Eye (tissue), 1 donor: ENCODE results near the gene MYLK.
"Not testable (repeated sequence)": the region's sequence is repeated elsewhere in the genome, so short reads cannot be mapped to it uniquely, and the experiment has no call there.

Experiments used
- DNase-seq: peaks from one replicate; pipeline ENCODE4 v3.0.0-alpha.2; 2015

The MYLK gene

DNA sequence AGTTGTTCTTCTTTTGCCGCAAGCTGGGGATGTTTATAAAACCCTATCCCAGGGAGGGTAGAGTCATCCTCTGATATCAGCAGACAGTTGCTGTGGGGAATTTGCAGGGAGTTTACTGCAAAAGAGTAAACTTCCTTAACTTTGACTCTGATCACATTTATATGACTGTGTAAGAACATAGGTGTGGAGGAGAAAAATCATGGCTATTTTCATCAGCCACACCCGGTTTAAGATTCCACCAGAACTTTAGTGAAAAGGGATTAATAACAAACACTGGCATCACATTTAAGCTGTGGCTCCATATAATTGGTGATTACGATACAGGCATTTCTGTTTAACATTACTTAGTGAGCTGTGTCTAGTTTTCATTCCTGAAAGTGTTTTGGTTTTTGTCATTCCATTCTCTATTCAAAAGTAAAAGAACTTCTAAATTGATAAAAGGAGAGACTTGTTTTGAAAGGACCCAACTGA is 143.1 kb downstream of the MYLK start:
- DNase-seq: no peak

GRCh38 chr3:123740391-123740822 is 143.7 kb downstream of the MYLK start:
- no peak for DNase-seq

- no peak for DNase-seq
Measured at GRCh38 chr3:123739754-123740153, 144.4 kb downstream of the MYLK start.

- DNase-seq: no peak
Measured at GRCh38 chr3:123739106-123739505, 145.0 kb downstream of the MYLK start.

GRCh38 chr3:123738522-123738921 is 145.6 kb downstream of the MYLK start:
- DNase-seq: not testable (repeated sequence)

DNA sequence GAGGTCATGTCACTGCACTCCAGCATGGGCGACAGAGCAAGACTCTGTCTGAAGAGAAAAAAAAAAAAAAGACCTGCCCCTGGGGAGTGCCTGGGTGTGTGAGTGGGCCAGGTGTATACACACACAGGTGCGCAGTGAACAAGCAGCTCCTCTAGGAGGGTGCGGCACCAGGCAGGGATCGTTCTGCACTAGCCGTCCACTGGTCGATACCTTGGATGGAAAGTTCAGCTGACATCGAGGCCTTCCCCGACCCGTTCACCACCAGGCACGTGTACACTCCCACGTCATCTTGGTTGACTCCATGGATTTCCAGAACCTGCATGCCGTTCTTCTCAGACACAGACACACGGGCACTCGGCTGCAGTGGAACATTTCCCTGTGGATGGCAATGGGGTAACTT is 147.0 kb downstream of the MYLK start:
- DNase-seq: no peak

DNA sequence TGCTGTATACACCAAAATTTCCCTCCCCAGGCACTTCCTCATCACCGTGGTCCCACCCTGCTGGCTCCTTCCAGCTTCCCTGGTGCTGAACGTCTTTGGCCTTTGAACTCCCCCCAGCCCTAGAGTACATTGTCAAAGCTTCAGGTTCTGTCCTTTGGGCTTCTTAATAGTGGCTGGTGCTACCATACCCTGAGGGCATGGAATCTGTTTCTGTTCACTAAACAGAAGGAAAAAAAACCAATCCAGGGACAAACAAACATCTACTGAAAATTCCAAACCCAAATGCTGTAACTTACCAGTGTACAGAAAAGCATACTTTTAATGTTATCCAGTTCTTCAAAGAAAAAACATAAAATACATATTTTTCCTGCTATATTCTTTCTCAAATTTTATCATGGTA is 148.7 kb downstream of the MYLK start:
- no peak for DNase-seq

GRCh38 chr3:123734527-123734902 is 149.6 kb downstream of the MYLK start:
- DNase-seq: no peak

DNA sequence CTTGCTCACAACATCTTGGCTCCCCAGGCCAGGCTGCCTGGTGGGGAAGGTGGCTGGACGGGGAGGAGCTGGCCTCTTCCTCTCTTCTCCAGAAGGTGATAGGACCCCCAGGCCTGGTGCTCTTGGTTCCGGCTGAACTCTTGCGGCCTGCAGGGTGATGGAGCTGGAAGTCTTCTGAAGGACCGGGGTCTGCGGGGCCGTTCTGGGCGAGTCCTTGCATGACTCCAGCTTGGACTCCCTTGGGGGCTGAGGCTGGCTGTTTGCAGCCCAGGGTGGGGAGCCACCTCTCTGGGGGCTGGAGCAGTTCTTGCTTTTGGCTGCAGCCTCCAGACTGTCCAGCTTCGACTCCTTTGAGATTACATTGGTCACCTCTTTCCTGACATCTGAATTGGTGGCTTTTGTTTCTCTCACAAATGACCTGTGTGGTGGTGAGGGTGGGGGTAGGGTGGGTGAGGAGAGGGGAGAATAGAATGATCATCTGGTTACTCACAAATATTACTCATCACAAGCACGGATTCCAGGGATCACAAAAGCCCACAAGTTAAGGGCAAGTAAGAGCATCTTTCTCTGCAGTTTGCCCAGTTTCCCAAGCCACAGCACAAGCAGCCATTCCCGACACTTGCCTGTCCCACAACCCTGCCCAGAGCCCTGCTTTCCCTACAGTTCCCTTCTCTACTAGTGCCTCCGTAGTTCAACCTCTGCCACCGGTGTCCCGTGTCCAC is 150.2 kb downstream of the MYLK start:
- DNase-seq: no peak

DNA sequence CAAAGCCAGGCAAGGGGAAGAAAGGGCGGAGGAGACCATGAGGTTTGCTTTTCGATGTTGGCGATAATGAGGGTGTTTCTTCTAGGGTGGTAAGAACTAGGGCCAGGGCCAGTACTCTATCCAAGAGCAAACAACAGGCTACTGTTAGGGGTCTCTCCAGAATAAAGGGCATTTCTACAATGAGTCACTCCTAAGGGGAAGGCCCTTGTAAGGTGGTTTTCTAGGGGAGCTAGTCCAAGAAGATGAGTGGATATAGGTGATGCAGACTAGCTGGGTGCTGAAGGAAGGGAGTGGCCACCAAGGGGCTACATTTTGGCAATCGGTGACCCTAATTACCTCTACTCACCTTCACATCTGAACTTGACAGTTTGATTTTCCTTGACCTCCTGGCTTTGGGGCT is 150.8 kb downstream of the MYLK start:
- no peak for DNase-seq

DNA sequence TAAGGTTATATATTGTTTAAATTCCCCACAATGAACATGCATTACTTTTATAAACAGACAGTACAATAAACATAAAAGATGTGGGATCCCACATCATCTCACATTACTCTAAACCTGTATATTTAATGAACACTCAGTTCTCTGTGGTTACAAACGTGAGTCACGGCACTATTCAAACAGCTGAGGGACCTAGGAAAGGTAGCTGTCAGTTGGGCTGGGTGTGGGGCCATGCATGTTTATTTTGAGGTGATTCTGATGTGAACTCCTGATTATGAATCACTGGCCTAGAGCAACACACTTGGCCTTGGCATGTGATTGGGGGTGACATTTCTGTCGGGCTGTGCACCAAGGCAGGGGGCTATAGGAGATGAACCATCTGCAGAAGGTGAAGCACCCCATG is 151.7 kb downstream of the MYLK start:
- DNase-seq: no peak

DNA sequence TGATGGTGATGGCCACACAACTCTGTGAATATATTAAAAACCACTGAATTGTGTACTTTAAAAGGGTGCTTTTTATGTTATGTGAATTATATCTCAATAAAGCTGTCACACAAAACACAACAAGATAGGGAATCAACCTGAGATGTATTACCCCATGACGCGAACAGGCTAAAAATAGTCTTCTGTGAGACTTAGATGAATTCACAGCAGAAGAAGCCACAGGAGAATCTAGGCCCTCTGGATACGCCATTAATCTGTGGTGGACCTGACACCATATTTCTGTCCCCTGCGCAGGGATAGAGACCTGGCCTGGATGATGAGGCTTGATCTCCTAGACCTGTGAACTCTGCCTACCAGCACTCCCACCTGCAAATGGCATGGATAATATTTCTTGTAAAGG is 153.3 kb downstream of the MYLK start:
- DNase-seq: no peak

GRCh38 chr3:123728991-123729390 is 155.1 kb downstream of the MYLK start:
- DNase-seq: no peak

- DNase-seq: no peak
Measured at GRCh38 chr3:123728014-123728413, 156.1 kb downstream of the MYLK start.

DNA sequence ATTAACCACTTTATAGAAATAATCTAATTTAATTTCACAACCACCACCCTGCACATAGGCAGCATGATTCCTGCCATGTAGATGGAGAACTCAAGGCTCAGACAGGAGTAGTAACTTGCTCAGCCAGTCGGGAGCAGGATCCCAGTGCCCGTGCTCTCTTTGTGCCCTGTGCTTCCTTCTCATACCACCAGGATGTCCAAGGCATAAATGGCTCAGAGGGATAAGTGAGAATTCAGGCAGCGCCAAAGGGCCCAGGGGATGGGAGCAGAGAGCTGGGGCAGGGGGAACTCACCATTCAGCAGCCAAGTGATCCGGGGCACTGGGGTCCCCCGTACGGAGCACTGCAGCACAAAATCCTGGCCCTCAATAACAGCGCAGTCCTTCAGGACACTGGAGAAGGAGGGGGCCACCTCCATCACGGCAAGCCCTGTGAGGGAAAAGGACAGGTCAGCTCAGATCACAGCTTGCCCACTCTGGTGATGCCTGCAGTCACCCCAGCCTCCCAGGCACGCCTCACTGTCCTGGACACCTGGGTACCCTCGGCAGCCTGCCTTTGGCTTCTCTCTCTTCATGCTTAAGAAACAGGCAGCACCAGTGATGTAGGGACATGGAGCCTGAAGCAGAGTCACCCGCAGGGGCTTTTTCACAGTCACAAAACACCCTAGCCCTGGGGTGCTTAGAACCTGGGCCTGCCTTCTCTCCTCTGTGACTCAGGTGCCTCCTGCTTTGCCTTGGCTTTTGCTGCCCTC is 158.3 kb downstream of the MYLK start:
- DNase-seq: no peak

DNA sequence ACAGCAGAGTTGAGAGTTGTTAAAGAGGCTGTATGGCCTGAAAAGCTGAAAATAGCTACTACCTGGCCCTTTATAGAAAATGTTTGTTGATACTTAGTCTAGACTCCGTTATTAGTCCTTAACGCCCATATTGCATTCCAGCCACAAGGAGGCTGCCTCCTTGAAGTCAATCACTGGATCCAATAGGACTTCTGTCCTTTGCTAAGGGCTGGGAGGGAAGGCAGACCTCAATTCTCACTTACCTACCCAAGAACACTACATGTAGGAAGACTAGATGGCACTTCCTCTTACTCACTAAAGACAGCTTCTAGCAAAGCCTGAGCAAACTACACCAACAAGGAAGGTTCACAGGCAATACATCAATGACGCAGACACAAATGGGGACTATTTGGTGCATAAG is 159.8 kb downstream of the MYLK start:
- DNase-seq: no peak

DNA sequence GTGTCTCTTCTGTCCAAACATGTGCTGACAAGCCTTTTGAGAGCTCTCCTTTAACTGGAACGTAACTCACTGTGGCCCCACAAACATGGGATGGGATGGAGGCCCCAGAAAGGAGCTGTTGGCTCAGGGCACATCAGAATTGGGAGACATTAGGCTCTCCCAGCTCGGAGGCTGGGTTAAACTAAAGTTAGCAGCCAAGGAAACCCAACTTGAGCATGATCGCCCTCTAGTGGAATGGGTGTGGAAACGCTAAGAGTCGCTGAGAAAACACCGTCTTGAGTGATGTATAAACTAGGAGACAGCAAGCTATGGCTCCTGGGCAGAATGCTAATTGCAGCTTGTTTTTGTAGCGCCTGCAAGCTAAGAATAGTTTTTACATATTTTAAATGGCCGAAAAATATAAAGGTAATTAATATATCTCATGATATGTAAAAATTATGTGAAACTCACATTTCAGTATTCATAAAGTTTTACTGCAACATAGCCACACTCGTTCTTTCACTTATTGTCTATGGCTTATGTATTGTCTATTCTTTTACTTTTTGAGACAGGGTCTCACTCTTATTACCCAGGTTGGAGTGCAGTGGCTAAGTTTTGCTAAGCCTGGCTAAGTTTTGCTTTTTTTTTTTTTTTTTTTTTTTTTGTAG is 160.5 kb downstream of the MYLK start:
- DNase-seq: peak; percentile 96

DNA sequence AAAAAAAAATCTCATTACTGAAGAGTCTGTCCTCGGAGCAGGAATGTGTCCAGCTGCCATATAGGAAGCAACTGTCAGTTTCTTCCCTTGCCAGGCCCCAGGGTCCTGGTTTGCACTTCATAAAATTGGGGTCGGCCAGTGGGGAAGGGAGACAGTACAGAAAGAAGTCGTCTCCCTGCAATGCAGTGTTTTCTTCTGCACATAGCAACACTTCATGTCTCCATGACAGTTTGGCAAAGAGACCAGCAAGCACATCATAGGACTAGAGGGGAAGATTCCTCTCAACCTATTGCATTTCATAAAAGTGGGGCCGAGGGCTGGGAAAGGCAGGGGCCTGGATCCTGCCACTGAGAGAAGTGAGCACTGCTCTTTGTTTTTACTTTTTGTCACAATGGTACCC is 161.1 kb downstream of the MYLK start:
- DNase-seq: no peak

DNA sequence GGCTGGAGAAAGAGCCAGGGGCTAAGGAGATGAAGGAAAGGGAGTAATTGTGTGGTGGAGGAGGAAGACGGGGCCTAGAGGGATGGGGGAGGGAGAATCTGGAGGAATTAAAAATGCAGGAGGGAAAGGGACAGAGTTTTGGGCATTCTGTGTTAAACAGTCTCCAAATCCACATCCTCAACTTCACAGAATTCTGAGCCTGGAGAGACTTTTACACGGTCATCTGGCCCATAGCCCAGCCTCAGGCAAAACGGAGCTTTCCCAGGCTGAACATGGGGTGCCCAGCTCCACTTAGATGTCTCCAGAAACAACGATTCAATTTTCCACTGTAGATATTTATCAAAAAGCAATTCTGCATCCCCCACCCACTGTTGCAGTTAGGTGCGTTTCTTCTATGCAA is 161.7 kb downstream of the MYLK start:
- no peak for DNase-seq

GRCh38 chr3:123722021-123722420 is 162.1 kb downstream of the MYLK start:
- DNase-seq: no peak

- peak; percentile 68 for DNase-seq
Measured at GRCh38 chr3:123721095-123721689, 162.9 kb downstream of the MYLK start.

- DNase-seq: peak; percentile 32
Measured at GRCh38 chr3:123720638-123721037, 163.5 kb downstream of the MYLK start.

DNA sequence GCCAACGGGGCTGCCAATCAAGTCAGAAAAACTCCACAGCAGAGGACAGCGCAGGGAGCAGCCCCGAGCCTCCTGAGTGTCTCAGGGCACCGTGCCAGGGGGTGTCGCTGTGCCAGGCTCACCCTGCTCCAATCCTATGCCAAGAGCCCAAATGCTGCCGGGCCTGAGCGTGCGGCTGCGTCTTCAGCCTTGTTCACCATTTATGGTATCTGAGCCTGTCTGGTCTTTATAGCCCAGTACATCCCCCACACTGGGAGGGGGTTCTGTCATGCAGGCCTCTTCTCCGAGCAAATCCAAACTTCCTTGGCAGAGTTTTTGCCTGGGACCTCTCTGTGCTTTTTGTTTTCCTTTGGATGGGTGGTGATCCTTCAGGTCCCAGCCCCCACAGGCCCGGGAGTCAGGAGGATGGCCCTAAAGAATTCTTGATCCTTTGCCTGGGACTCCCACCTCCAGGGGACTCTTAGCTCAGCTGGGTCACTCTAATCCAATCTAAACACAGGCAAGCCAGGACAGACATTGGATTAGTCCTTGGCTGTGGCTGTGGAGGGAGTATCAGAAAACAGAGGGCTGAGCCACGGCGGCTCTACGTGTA is 164.2 kb downstream of the MYLK start:
- peak; percentile 32 for DNase-seq
